ENCODE data around the gene RPS6KC1.
"Not testable (repeated sequence)": the region's sequence is repeated elsewhere in the genome, so short reads cannot be mapped to it uniquely, and the experiment has no call there.

The RPS6KC1 gene

DNA sequence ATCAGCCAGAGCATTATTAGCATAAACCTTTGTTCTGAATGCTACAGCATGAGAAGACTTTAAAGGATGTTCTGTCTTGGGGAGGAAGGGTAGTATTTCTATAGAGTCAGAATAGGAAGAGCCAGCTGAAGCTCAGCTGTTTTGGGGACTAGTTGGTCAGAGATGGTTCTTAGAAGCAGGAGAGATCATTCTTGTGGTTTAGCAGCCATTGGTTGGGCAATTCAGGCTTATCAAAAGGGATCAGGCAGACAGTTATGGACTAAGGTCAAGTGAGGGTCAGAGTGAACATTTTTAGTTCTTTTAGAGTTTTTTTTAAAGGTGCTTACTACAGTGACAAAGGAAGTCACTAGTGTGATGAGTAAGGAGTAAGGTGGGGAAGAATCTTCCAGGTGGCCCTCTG, 245.5 kb downstream of the RPS6KC1 start:
- DNase-seq: no peak

DNA sequence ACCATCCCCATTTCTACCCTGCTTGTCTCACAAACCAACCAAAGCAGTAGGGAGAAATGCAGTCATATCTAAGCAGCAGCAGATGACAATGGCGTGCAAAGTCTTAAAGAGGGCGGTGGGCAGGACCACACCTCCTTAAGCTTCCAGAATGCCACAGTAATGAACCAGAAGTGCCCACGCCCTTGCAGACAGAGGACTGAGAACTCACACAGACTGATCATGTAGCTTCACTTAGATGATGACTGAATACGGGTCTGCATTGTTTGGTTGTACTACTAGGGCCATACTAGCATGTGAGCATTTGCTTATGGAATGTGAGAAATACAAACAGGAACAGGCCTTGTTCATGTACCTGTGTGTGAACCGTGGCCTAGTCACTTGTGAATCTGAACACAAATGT, 246.0 kb downstream of the RPS6KC1 start:
- DNase-seq: no peak

DNA sequence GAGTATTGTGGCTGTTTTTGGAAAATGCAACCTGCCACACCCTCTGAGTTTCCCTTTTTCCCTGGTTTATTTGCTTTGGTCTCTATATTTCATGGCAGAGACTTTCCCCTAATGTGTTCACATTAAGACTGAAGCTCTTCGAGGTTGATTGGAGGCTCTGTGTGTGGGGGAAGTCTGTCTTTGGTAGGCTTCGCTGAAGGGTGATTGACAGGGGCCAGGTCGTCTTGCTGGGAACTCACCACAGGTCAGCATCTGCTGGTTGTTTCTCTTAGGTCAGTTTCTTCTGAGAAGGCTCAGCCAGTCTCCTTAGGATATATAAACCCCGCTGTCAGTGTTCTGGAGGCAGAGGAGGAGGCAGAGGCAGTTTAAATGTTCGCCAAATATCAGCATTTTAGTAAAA, 249.4 kb downstream of the RPS6KC1 start:
- no peak for DNase-seq

DNA sequence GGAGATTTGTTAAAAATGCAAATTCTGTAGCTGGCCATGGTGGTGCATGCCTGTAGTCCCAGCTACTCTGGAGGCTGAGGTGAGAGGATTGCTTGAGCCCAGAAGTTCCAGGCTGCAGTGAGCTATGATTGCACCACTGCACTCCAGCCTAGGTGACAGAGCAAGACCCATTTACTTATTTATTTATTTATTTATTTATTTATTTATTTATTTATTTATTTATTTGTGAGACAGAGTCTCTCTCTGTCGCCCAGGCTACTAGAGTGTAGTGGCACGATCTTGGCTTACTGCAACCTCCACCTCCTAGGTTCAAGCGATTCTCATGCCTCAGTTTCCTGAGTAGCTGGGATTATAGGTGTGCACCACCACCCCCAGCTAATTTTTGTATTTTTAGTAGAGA, 250.5 kb downstream of the RPS6KC1 start:
- DNase-seq: not testable (repeated sequence)

DNA sequence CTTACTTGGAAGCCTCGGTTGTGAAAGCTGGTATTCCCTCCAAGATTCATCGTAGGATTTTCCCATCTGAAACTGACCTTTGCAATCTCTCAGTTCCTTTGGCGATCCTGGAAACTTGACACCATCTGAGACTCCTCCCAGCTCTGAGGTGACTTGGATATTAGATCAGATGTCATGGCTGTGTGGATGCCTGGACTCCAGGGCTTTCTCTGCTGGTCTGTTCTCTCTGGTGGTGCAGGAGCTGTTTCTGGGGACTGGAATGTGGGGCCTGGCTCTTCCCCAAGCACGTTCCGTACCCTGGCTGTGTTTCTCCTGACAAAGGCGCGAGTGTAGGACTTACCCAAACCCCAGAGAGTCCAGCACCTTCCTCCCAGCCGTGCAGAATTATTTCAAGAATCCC, 252.2 kb downstream of the RPS6KC1 start:
- no peak for DNase-seq

DNA sequence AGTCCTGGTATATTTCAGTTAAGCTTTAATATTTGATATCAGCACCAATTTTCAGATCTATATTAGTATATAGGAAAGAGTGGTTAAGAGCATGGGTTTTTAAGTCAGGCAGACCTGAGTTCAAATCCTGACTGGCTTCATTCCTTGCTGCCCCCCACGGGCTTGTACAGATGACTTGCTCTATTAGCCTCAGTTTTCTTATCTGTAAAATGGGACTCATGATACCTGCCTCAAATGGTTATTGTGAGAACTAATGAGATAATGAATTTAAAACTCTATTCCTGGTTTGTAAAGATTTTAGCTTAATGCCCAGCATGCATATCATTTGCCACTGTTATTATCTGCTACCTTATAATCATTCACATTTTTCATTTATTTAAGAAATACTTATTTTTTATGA, 264.5 kb downstream of the RPS6KC1 start:
- DNase-seq: no peak

DNA sequence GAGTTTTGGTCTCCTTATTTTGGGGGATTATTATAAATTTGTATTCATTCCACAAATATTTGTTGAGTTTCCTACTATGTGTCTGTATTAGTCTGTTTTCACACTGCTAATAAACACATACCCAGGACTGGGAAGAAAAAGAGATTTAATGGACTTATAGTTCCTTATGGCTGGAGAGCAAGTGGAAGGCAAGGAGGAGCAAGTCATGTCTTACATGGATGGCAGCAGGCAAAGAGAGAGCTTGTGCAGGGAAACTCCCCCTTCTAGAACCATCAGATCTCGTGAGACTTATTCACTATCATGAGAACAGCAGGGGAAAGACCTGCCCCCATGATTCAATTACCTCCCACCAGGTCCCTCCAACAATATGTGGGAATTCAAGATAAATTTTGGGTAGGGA, 267.4 kb downstream of the RPS6KC1 start:
- not testable (repeated sequence) for DNase-seq

DNA sequence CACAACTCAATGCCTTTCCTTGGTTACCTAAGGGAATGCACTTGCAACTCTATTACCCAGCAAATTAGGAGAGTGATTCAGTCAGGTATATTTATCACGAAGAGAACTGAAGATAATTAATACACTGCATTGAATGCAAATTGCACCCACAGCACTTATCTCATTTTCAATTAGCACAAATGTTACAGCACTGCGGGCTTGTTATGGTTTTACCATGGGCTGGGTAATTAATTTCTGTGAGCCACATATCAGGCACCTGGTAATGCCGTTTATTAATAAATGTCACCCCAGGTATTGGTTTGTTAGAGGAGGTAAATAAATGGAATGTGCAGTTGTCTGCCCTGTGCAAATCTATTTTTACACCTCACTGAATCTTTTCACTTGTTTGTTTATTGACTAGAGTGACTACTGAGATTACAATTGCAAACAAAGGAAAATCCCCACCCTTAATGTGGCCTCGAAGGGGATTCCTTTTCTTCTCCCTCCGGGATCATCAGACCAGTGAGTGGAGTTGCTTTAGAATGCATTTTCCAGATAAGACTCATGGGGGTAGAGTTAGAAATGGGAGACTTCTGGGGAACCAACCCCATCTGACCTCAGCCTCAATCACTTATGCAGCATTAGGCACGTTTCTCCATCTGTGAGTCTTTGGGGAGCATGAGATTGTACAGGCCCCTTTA, 269.3 kb downstream of the RPS6KC1 start:
- no peak for DNase-seq

Data from DMS79 (cell line).